GM12875 (cell line): ENCODE data around the gene ANXA2R.

ENCODE experiments used
- H3K4me3 ChIP-seq: one replicate; pipeline ENCODE4 v1.5.1; 2011; ENCODE audit warnings: low read depth, low read length, control low read depth
- CTCF ChIP-seq: IDR thresholded peaks from 2 replicates; pipeline ENCODE4 v1.5.1; 2011; ENCODE audit warnings: low read depth, mild to moderate bottlenecking, control low read depth, inconsistent platforms, low read length, moderate library complexity, borderline replicate concordance; ENCODE audit not compliant: insufficient read depth

The ANXA2R gene

GRCh38 chr5:43045236-43045635, 5.1 kb upstream of the ANXA2R start:
- TF ChIP-seq CTCF, result no peak
- no peak overlapping the region for H3K4me3 ChIP-seq

GRCh38 chr5:43044181-43044914, 4.2 kb upstream of the ANXA2R start:
- H3K4me3 ChIP-seq, result no peak overlapping the region
- no peak for TF ChIP-seq CTCF

- peak overlapping the region; percentile 76 for H3K4me3 ChIP-seq
- TF ChIP-seq CTCF, result no peak
These were observed 3.3 kb upstream of the ANXA2R start for GRCh38 chr5:43043400-43043756.

- peak; percentile 24; the same call in 1 of the 2 replicates for TF ChIP-seq CTCF
- peak overlapping the region; percentile 76 for H3K4me3 ChIP-seq
These were observed 2.7 kb upstream of the ANXA2R start for GRCh38 chr5:43042626-43043399.

GRCh38 chr5:43042176-43042625, 2.1 kb upstream of the ANXA2R start:
- 0 out of 2 replicates have a peak, but pooled peaks have one; percentile 16 for TF ChIP-seq CTCF

GRCh38 chr5:43041669-43042175, 1.6 kb upstream of the ANXA2R start:
- H3K4me3 ChIP-seq, result peak overlapping the region; percentile 76
- no peak for TF ChIP-seq CTCF

More at GRCh38 chr5:43042176-43042625, 2.1 kb upstream of the ANXA2R start:
- peak overlapping the region; percentile 76 for H3K4me3 ChIP-seq
